WTC11 (cell line): ENCODE results near the gene TTC24. TPM values are rescaled to one million over a fixed set of nuclear protein-coding genes. Genes with fewer than 3 reads are reported as not detected.

Experiments
- ATAC-seq: fragments of 200-7000 bp; cut with Tn5 transposase; 2 replicates; pipeline ENCODE4 v1.10.0; 2021; ENCODE audit warnings: mild to moderate bottlenecking, moderate library complexity
- CTCF ChIA-PET: fragments of 300-600 bp; sonication (Branson Sonifier 250); formaldehyde crosslinking; loops from one replicate; lab custom pipeline; 2021; ENCODE audit warnings: antibody characterized with exemption; lab: Charles Lee
- POLR2A ChIA-PET: fragments of 350-600 bp; sonication (Branson Sonifier 250); formaldehyde crosslinking; loops from one replicate; lab custom pipeline; 2021; ENCODE audit warnings: antibody characterized with exemption; lab: Charles Lee
- DNase-seq: peaks from one replicate; pipeline ENCODE4 v3.0.0; 2021; ENCODE audit warnings: low spot score
- H3K27ac Mint-ChIP-seq: 2 replicates; pipeline ENCODE4 v1.8.0; 2021; ENCODE audit warnings: mixed read lengths
- H3K27me3 Mint-ChIP-seq: 2 replicates; pipeline ENCODE4 v1.8.0; 2021; ENCODE audit warnings: low read depth, mild to moderate bottlenecking, moderate library complexity, mixed read lengths
- H3K36me3 Mint-ChIP-seq: 2 replicates; pipeline ENCODE4 v1.8.0; 2021; ENCODE audit warnings: mixed read lengths
- H3K4me1 Mint-ChIP-seq: 2 replicates; pipeline ENCODE4 v1.8.0; 2022; ENCODE audit warnings: mixed read lengths
- H3K4me3 Mint-ChIP-seq: 2 replicates; pipeline ENCODE4 v1.8.0; 2021; ENCODE audit warnings: mild to moderate bottlenecking, moderate library complexity, mixed read lengths
- H3K9me3 Mint-ChIP-seq: 2 replicates; pipeline ENCODE4 v1.8.0; 2021; ENCODE audit warnings: mixed read lengths
- ATF2 ChIP-seq: sonication (generic); formaldehyde crosslinking; IDR thresholded peaks from 2 replicates; pipeline ENCODE4 v1.8.1; 2022; ENCODE audit warnings: low read depth, missing genetic modification reagents, borderline replicate concordance
- ATF6 ChIP-seq: sonication (generic); formaldehyde crosslinking; IDR thresholded peaks from 2 replicates; pipeline ENCODE4 v1.8.1; 2023; ENCODE audit warnings: mild to moderate bottlenecking, missing genetic modification reagents
- CREM ChIP-seq: sonication (generic); formaldehyde crosslinking; IDR thresholded peaks from 2 replicates; pipeline ENCODE4 v1.8.1; 2022; ENCODE audit warnings: mild to moderate bottlenecking, missing genetic modification reagents, moderate library complexity
- FOXP4 ChIP-seq: sonication (generic); formaldehyde crosslinking; IDR thresholded peaks from 2 replicates; pipeline ENCODE4 v1.8.0; 2022; ENCODE audit warnings: mild to moderate bottlenecking, missing genetic modification reagents
- GABPB1 ChIP-seq: sonication (generic); formaldehyde crosslinking; IDR thresholded peaks from 2 replicates; pipeline ENCODE4 v1.8.1; 2023; ENCODE audit warnings: mild to moderate bottlenecking, missing genetic modification reagents
- GTF2I ChIP-seq: fragments of 250-450 bp; sonication (Bioruptor Pico); conservative IDR thresholded peaks from 2 replicates; pipeline ENCODE4 v1.4.0; 2021; ENCODE audit warnings: mild to moderate bottlenecking
- JAZF1 ChIP-seq: fragments of 250-450 bp; sonication (Bioruptor Pico); IDR thresholded peaks from 2 replicates; pipeline ENCODE4 v1.9.0; 2021; ENCODE audit warnings: moderate library complexity, mild to moderate bottlenecking, inconsistent platforms
- JUN ChIP-seq: sonication (generic); formaldehyde crosslinking; IDR thresholded peaks from 2 replicates; pipeline ENCODE4 v1.8.0; 2023; ENCODE audit warnings: mild to moderate bottlenecking, missing genetic modification reagents
- MAX ChIP-seq: sonication (generic); formaldehyde crosslinking; IDR thresholded peaks from 2 replicates; pipeline ENCODE4 v1.8.0; 2022; ENCODE audit warnings: mild to moderate bottlenecking, missing genetic modification reagents
- NFE2L1 ChIP-seq: sonication (generic); formaldehyde crosslinking; IDR thresholded peaks from 2 replicates; pipeline ENCODE4 v1.8.1; 2023; ENCODE audit warnings: missing genetic modification reagents
- NR2C2 ChIP-seq: sonication (generic); formaldehyde crosslinking; IDR thresholded peaks from 2 replicates; pipeline ENCODE4 v1.8.0; 2022; ENCODE audit warnings: mild to moderate bottlenecking, missing genetic modification reagents
- NR3C1 ChIP-seq: sonication (generic); formaldehyde crosslinking; conservative IDR thresholded peaks from 2 replicates; pipeline ENCODE4 v1.8.1; 2023; ENCODE audit warnings: low read depth, mild to moderate bottlenecking, missing genetic modification reagents
- PRRX2 ChIP-seq: fragments of 250-450 bp; sonication (Bioruptor Pico); IDR thresholded peaks from 2 replicates; pipeline ENCODE4 v1.8.0; 2021; ENCODE audit warnings: mild to moderate bottlenecking
- RORB ChIP-seq: fragments of 250-450 bp; sonication (Bioruptor Pico); IDR thresholded peaks from 2 replicates; pipeline ENCODE4 v1.9.0; 2021; ENCODE audit warnings: mild to moderate bottlenecking
- SMAD3 ChIP-seq: sonication (generic); formaldehyde crosslinking; IDR thresholded peaks from 2 replicates; pipeline ENCODE4 v1.8.0; 2022; ENCODE audit warnings: missing genetic modification reagents, mild to moderate bottlenecking, borderline replicate concordance
- SP1 ChIP-seq: sonication (generic); formaldehyde crosslinking; conservative IDR thresholded peaks from 2 replicates; pipeline ENCODE4 v1.8.1; 2022; ENCODE audit warnings: missing genetic modification reagents
- TEAD1 ChIP-seq: sonication (generic); formaldehyde crosslinking; IDR thresholded peaks from 2 replicates; pipeline ENCODE4 v1.8.0; 2022; ENCODE audit warnings: mild to moderate bottlenecking, missing genetic modification reagents
- USF1 ChIP-seq: sonication (generic); formaldehyde crosslinking; IDR thresholded peaks from 2 replicates; pipeline ENCODE4 v1.8.0; 2022; ENCODE audit warnings: mild to moderate bottlenecking, missing genetic modification reagents
- ZBTB21 ChIP-seq: sonication (generic); formaldehyde crosslinking; IDR thresholded peaks from 2 replicates; pipeline ENCODE4 v1.8.1; 2023; ENCODE audit warnings: mild to moderate bottlenecking, missing genetic modification reagents, borderline replicate concordance
- total RNA-seq: library from RNA; stranded (reverse); gene quantifications from 3 replicates; pipeline ENCODE4 v1.2.3, GENCODE V29; 2021

The TTC24 gene
- total RNA-seq, 1 experiment from 2014 or later, result 0.20 TPM

GRCh38 chr1:156556354-156556753, 23.2 kb upstream of the TTC24 start:
- DNase-seq, result no peak
- Mint-ChIP-seq H3K36me3 (peaks cover 30% of the 10 kb centered on the region), H3K4me1 (no peaks in the 10 kb centered on the region), H3K4me3 (no peak overlapping the region), H3K27ac (no peak overlapping the region), H3K9me3 (no peaks in the 10 kb centered on the region), H3K27me3 (no peaks in the 10 kb centered on the region)
- TF ChIP-seq JAZF1, result no peak
- no peak for TF ChIP-seq PRRX2 (CRISPR knock-in tag)
- TF ChIP-seq ATF6, result no peak
- ATAC-seq, result no peak
- ChIA-PET CTCF (no interaction called here), POLR2A (no interaction called here)

- no peak for ATAC-seq
- ChIA-PET CTCF (no interaction called here), POLR2A (no interaction called here)
- Mint-ChIP-seq H3K4me3 (no peak overlapping the region), H3K27ac (no peak overlapping the region), H3K9me3 (no peaks in the 10 kb centered on the region), H3K4me1 (no peaks in the 10 kb centered on the region), H3K27me3 (no peaks in the 10 kb centered on the region), H3K36me3 (peaks cover 38% of the 10 kb centered on the region)
- no peak for DNase-seq
- no peak for TF ChIP-seq MAX
- TF ChIP-seq USF1 (CRISPR knock-in tag), result no peak
- TF ChIP-seq ATF2, result no peak
- TF ChIP-seq GTF2I (CRISPR knock-in tag), result no peak
- no peak for TF ChIP-seq NR3C1 (CRISPR knock-in tag)
Measured at GRCh38 chr1:156559086-156559796, 20.3 kb upstream of the TTC24 start.

GRCh38 chr1:156559797-156560385, 19.6 kb upstream of the TTC24 start:
- POLR2A ChIA-PET, result no interaction called here

More at GRCh38 chr1:156559797-156560385, 19.6 kb upstream of the TTC24 start:
- CTCF ChIA-PET, result no interaction called here
- Mint-ChIP-seq H3K27ac (no peak overlapping the region), H3K36me3 (peaks cover 42% of the 10 kb centered on the region), H3K4me3 (no peak overlapping the region), H3K27me3 (no peaks in the 10 kb centered on the region), H3K9me3 (no peaks in the 10 kb centered on the region), H3K4me1 (no peaks in the 10 kb centered on the region)
- no peak for ATAC-seq
- no peak for DNase-seq
- TF ChIP-seq GABPB1 (CRISPR knock-in tag) (no peak), USF1 (CRISPR knock-in tag) (no peak), TEAD1 (no peak), FOXP4 (no peak), JUN (CRISPR knock-in tag) (no peak), NR2C2 (no peak), CREM (CRISPR knock-in tag) (no peak), ATF6 (no peak), RORB (no peak), ZBTB21 (CRISPR knock-in tag) (no peak), NFE2L1 (no peak), SP1 (CRISPR knock-in tag) (no peak), SMAD3 (CRISPR knock-in tag) (no peak)
